HEK293 (cell line): ENCODE measurements around the gene CBX1.
A peak's percentile ranks its signal among the peaks of the same experiment; 100 is the strongest.

ENCODE experiments used
- CTCF ChIA-PET: fragments of 350-600 bp; formaldehyde crosslinking; extraction: SDS; loops from one replicate; lab custom pipeline; 2021; ENCODE audit warnings: antibody characterized with exemption; lab: Yijun Ruan, JAX
- POLR2A ChIA-PET: fragments of 300-600 bp; formaldehyde crosslinking; extraction: SDS; loops from one replicate; lab custom pipeline; 2020; ENCODE audit warnings: antibody characterized with exemption, inconsistent platforms; lab: Yijun Ruan, JAX
- H3K27ac ChIP-seq: fragments of 200-500 bp; sonication (Bioruptor generic); 2 replicates; pipeline ENCODE4 v1.5.1; 2014; ENCODE audit warnings: low read depth, low read length, control low read depth, inconsistent platforms; ENCODE audit errors: extremely low read depth
- H3K36me3 ChIP-seq, 2 experiments: fragments of 200-500 bp in 1 of 2; sonication (Bioruptor generic) in 1 of 2; 1 replicate in 1 of 2; 2 replicates in 1 of 2; pipeline ENCODE4 v1.5.1; 2014 to 2017; ENCODE audit warnings: inconsistent platforms in 2 of 2, low read length in 2 of 2; ENCODE audit not compliant: control insufficient read depth in 2 of 2, insufficient read depth in 1 of 2
- H3K4me1 ChIP-seq: fragments of 200-500 bp; sonication (Bioruptor generic); 2 replicates; pipeline ENCODE4 v1.5.1; 2014; ENCODE audit warnings: mild to moderate bottlenecking, low read length, inconsistent platforms; ENCODE audit not compliant: control insufficient read depth, insufficient read depth
- H3K4me3 ChIP-seq: 2 replicates; pipeline ENCODE4 v1.5.1; 2011; ENCODE audit warnings: low read depth, mild to moderate bottlenecking, control low read depth, low read length, moderate library complexity
- H3K9me3 ChIP-seq: fragments of 200-500 bp; sonication (Bioruptor generic); 2 replicates; pipeline ENCODE4 v1.5.1; 2014; ENCODE audit warnings: low read depth, low read length, inconsistent platforms; ENCODE audit not compliant: control insufficient read depth, insufficient read depth
- ATF2 ChIP-seq: fragments of 450-650 bp; formaldehyde crosslinking; IDR thresholded peaks from 2 replicates; pipeline ENCODE4 v1.5.1; 2016; ENCODE audit warnings: missing biosample characterization, missing genetic modification characterization, low read depth
- EGR2 ChIP-seq: fragments of 450-650 bp; formaldehyde crosslinking; IDR thresholded peaks from 2 replicates; pipeline ENCODE4 v1.5.1; 2016; ENCODE audit warnings: low read depth, missing biosample characterization, missing genetic modification characterization
- KLF10 ChIP-seq: fragments of 450-650 bp; IDR thresholded peaks from 2 replicates; pipeline ENCODE4 v1.5.1; 2018; ENCODE audit warnings: missing biosample characterization, mild to moderate bottlenecking, missing genetic modification characterization
- KLF7 ChIP-seq: fragments of 450-650 bp; formaldehyde crosslinking; IDR thresholded peaks from 2 replicates; pipeline ENCODE4 v1.5.1; 2016; ENCODE audit warnings: missing biosample characterization, missing genetic modification characterization, borderline replicate concordance
- PRDM1 ChIP-seq: fragments of 450-650 bp; formaldehyde crosslinking; IDR thresholded peaks from 2 replicates; pipeline ENCODE4; 2016; ENCODE audit warnings: missing biosample characterization, missing genetic modification characterization
- SP3 ChIP-seq: fragments of 450-650 bp; formaldehyde crosslinking; IDR thresholded peaks from 2 replicates; pipeline ENCODE4 v1.5.1; 2016; ENCODE audit warnings: missing biosample characterization, missing genetic modification characterization
- TRIM28 ChIP-seq: IDR thresholded peaks from 2 replicates; pipeline ENCODE4 v1.6.1; 2011; ENCODE audit warnings: low read length, control low read depth, borderline replicate concordance
- ZBTB20 ChIP-seq: fragments of 450-650 bp; formaldehyde crosslinking; IDR thresholded peaks from 2 replicates; pipeline ENCODE4 v1.5.1; 2016; ENCODE audit warnings: missing biosample characterization, missing genetic modification characterization
- ZFP3 ChIP-seq: fragments of 450-650 bp; formaldehyde crosslinking; IDR thresholded peaks from 2 replicates; pipeline ENCODE4 v1.5.1; 2016; ENCODE audit warnings: low read depth, missing biosample characterization, missing genetic modification characterization
- ZNF133 ChIP-seq: fragments of 450-650 bp; formaldehyde crosslinking; IDR thresholded peaks from 2 replicates; pipeline ENCODE4 v1.5.1; 2016; ENCODE audit warnings: missing biosample characterization, missing genetic modification characterization
- ZNF184 ChIP-seq: fragments of 450-650 bp; IDR thresholded peaks from 2 replicates; pipeline ENCODE4 v1.5.1; 2018; ENCODE audit warnings: missing biosample characterization, mild to moderate bottlenecking, missing genetic modification characterization
- ZNF202 ChIP-seq: fragments of 450-650 bp; formaldehyde crosslinking; IDR thresholded peaks from 2 replicates; pipeline ENCODE4 v1.5.1; 2016; ENCODE audit warnings: missing biosample characterization, missing genetic modification characterization, borderline replicate concordance
- ZNF280C ChIP-seq: fragments of 450-650 bp; formaldehyde crosslinking; IDR thresholded peaks from 2 replicates; pipeline ENCODE4 v1.5.1; 2016; ENCODE audit warnings: missing biosample characterization, missing genetic modification characterization
- ZNF366 ChIP-seq: fragments of 450-650 bp; formaldehyde crosslinking; conservative IDR thresholded peaks from 2 replicates; pipeline ENCODE4 v1.5.1; 2016; ENCODE audit warnings: missing biosample characterization, missing genetic modification characterization
- ZNF561 ChIP-seq: fragments of 450-650 bp; IDR thresholded peaks from 2 replicates; pipeline ENCODE4 v1.5.1; 2018; ENCODE audit warnings: missing biosample characterization, missing genetic modification characterization, borderline replicate concordance
- ZNF660 ChIP-seq: fragments of 450-650 bp; IDR thresholded peaks from 2 replicates; pipeline ENCODE4 v1.5.1; 2018; ENCODE audit warnings: missing biosample characterization, mild to moderate bottlenecking, missing genetic modification characterization
- ZNF692 ChIP-seq: fragments of 450-650 bp; formaldehyde crosslinking; IDR thresholded peaks from 2 replicates; pipeline ENCODE4 v1.5.1; 2016; ENCODE audit warnings: missing biosample characterization, missing genetic modification characterization
- ZNF76 ChIP-seq: fragments of 450-650 bp; formaldehyde crosslinking; IDR thresholded peaks from 2 replicates; pipeline ENCODE4; 2016; ENCODE audit warnings: low read depth, missing biosample characterization, missing genetic modification characterization, borderline replicate concordance
- TF ChIP-seq, protein P1 (sequence below): fragments of 450-650 bp; formaldehyde crosslinking; IDR thresholded peaks from 2 replicates; pipeline ENCODE4 v1.5.1; 2016; ENCODE audit warnings: missing biosample characterization, missing genetic modification characterization
- TF ChIP-seq, protein P2 (sequence below): fragments of 450-650 bp; formaldehyde crosslinking; IDR thresholded peaks from 2 replicates; pipeline ENCODE4 v1.5.1; 2017; ENCODE audit warnings: missing biosample characterization, missing genetic modification characterization

The CBX1 gene

DNA sequence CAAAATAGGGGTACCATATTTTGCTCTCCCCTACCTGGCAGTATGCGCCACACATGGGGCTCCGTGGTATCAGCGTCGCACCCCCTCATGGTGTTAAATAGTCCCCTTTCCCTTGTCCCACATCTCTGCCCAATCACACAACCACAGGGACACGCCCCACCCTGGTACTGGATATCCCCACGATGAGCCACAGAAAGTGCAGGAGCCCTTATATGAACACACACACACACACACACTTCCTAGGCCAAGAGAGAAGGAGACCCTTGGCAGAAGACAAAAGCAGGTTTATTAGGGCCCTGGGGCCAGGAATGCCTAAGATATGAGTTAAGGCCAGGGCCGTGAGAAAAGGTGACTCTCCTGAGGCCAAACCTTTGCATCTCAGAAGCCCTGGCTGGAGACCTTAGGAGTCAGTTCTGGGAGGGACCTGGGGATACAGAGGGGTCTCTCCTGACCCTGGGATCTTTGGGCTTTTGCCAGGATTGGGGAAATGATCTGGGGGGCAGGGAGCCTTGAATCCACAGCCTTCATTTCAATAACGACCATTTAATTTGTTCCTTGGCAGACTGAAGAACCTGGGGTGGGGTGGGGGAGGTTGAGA, 75.3 kb downstream of the CBX1 start:
- H3K4me1 ChIP-seq = peaks cover 14% of the 10 kb centered on the region
- no peaks in the 10 kb centered on the region for H3K9me3 ChIP-seq
- no peaks in the 10 kb centered on the region for H3K36me3 ChIP-seq
- ChIA-PET CTCF (interaction anchor here (0.6 to 7.9 kb wide), 58 partner anchors 10 to 762 kb away, joined by 3 to 197 read pairs (median 5); partner anchors contain the start of genes NFE2L1 and SNX11), POLR2A (interaction anchor here (1.0 to 2.2 kb wide), 8 partner anchors 10 to 104 kb away, joined by 3 to 26 read pairs (median 6); partner anchors contain the start of gene NFE2L1)
- TF ChIP-seq ZNF561 (tag by site-specific recombination) (no peak), ZFP3 (tag by site-specific recombination) (no peak), ZNF202 (tag by site-specific recombination) (no peak), ZNF280C (tag by site-specific recombination) (no peak), ZNF660 (tag by site-specific recombination) (no peak), KLF7 (tag by site-specific recombination) (0 out of 2 replicates have a peak, but pooled peaks have one; percentile 37), ZNF692 (tag by site-specific recombination) (no peak), ATF2 (tag by site-specific recombination) (no peak)
- TF ChIP-seq, protein P1, sequence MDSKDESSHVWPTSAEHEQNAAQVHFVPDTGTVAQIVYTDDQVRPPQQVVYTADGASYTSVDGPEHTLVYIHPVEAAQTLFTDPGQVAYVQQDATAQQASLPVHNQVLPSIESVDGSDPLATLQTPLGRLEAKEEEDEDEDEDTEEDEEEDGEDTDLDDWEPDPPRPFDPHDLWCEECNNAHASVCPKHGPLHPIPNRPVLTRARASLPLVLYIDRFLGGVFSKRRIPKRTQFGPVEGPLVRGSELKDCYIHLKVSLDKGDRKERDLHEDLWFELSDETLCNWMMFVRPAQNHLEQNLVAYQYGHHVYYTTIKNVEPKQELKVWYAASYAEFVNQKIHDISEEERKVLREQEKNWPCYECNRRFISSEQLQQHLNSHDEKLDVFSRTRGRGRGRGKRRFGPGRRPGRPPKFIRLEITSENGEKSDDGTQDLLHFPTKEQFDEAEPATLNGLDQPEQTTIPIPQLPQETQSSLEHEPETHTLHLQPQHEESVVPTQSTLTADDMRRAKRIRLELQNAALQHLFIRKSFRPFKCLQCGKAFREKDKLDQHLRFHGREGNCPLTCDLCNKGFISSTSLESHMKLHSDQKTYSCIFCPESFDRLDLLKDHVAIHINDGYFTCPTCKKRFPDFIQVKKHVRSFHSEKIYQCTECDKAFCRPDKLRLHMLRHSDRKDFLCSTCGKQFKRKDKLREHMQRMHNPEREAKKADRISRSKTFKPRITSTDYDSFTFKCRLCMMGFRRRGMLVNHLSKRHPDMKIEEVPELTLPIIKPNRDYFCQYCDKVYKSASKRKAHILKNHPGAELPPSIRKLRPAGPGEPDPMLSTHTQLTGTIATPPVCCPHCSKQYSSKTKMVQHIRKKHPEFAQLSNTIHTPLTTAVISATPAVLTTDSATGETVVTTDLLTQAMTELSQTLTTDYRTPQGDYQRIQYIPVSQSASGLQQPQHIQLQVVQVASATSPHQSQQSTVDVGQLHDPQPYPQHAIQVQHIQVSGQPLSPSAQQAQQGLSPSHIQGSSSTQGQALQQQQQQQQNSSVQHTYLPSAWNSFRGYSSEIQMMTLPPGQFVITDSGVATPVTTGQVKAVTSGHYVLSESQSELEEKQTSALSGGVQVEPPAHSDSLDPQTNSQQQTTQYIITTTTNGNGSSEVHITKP (tag by site-specific recombination) = peak; percentile 95
- H3K27ac ChIP-seq = no peak overlapping the region
- no peak overlapping the region for H3K4me3 ChIP-seq

GRCh38 chr17:48025040-48025903, 76.0 kb downstream of the CBX1 start:
- no peaks in the 10 kb centered on the region for H3K36me3 ChIP-seq
- peak overlapping the region; percentile 45 for H3K4me3 ChIP-seq
- H3K27ac ChIP-seq = no peak overlapping the region
- H3K4me1 ChIP-seq = peaks cover 14% of the 10 kb centered on the region
- no peaks in the 10 kb centered on the region for H3K9me3 ChIP-seq
- POLR2A ChIA-PET = interaction anchor here (0.6 to 2.2 kb wide), 11 partner anchors 11 to 854 kb away, joined by 3 to 22 read pairs (median 5); partner anchors contain the start of genes NFE2L1, PNPO and SNX11
- CTCF ChIA-PET = interaction anchor here (0.5 to 7.9 kb wide), 43 partner anchors 11 to 1528 kb away, joined by 3 to 197 read pairs (median 4); partner anchors contain the start of genes NFE2L1 and SNX11
- TF ChIP-seq, protein P2, sequence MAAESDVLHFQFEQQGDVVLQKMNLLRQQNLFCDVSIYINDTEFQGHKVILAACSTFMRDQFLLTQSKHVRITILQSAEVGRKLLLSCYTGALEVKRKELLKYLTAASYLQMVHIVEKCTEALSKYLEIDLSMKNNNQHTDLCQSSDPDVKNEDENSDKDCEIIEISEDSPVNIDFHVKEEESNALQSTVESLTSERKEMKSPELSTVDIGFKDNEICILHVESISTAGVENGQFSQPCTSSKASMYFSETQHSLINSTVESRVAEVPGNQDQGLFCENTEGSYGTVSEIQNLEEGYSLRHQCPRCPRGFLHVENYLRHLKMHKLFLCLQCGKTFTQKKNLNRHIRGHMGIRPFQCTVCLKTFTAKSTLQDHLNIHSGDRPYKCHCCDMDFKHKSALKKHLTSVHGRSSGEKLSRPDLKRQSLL (tag by site-specific recombination) = 0 out of 2 replicates have a peak, but pooled peaks have one; percentile 25
- peak; percentile 89 for TF ChIP-seq SP3 (tag by site-specific recombination)
- TF ChIP-seq ZNF184 (tag by site-specific recombination) = no peak
- TF ChIP-seq PRDM1 = peak; percentile 87
- TF ChIP-seq ZBTB20 = peak; percentile 65
- peak; percentile 71; the same call in 1 of the 2 replicates for TF ChIP-seq TRIM28
- TF ChIP-seq ZNF133 (tag by site-specific recombination) = no peak
- TF ChIP-seq KLF10 = peak; percentile 84; the same call in 1 of the 2 replicates
- TF ChIP-seq ZNF366 = peak; percentile 61
- TF ChIP-seq EGR2 (tag by site-specific recombination) = peak; percentile 62; the same call in 1 of the 2 replicates
- peak; percentile 90 for TF ChIP-seq ZNF76 (tag by site-specific recombination)
